Fibroblast of peridontal ligament (primary cell): ENCODE data around the gene PRAMEF18.
"Not testable (repeated sequence)": the region's sequence is repeated elsewhere in the genome, so short reads cannot be mapped to it uniquely, and the experiment has no call there.

Source experiments
- DNase-seq: peaks from one replicate; pipeline ENCODE4 v3.0.0-alpha.2; 2010; ENCODE audit errors: extremely low read depth

The PRAMEF18 gene

GRCh38 chr1:13225675-13226204 is at the start of gene PRAMEF18:
Gene PRAMEF18, minus strand, starts transcription at chr1:13226154. Its CDS starts 48 bp downstream, at chr1:13226106.
- not testable (repeated sequence) for DNase-seq

DNA sequence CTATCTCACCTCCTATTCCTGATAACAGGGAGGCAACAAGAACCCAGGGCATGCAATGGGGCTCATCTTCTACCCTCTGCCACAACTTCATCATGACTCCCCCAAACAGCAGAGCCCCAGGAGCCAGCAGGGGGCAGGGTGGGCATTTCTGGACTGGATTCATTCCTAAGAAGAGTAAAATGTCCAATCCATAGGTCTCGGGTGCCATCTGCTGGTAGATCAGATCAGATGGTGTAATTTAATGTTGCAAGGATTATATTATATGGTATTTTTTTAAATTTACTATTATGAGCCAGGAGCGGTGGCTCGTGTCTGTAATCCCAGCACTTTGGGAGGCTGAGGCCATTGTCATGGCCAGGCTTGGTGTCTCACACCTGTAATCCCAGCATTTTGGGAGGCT is 39.2 kb upstream of the PRAMEF18 start:
- not testable (repeated sequence) for DNase-seq

DNA sequence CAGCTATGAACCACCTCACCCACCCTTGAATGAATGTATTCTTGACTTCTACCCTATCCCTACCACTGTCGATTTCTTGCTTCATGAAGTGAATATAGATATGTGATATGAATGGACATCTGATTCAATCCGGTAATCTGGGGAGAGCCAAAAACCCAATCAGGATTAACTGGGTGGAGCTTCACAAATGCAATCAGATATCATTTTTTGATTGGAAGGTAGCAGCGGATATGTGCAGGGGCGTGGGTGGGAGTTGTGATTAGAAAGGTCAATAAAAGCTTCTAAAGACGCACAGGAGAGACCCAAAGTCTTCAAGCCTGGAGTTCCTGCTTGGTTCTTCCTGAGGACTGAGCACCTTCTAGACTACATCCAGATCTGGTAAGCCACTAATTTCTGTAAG is 27.9 kb upstream of the PRAMEF18 start, which contains the start of gene PRAMEF5:
Gene PRAMEF5 (plus strand): TSS at position 301 of the 400 bp plus-strand sequence. CDS start 5,071 bp downstream, outside the sequence.
- DNase-seq: not testable (repeated sequence)

- DNase-seq: not testable (repeated sequence)
These were observed 21.2 kb upstream of the PRAMEF18 start for GRCh38 chr1:13247122-13247521.

DNA sequence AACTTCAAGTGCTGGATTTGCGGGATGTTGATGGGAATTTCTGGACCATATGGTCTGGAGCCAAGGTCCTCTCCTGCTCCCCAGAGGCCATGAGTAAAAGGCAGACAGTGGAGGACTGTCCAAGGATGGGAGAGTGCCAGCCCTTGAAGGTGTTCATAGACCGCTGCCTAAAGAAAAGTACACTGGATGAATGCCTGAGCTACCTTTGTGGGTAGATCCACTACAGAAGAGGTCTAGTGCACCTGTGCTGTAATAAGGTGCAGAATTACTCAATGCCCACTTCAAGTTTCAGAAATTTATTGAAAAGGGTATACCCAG is 20.6 kb upstream of the PRAMEF18 start:
- DNase-seq: not testable (repeated sequence)

DNA sequence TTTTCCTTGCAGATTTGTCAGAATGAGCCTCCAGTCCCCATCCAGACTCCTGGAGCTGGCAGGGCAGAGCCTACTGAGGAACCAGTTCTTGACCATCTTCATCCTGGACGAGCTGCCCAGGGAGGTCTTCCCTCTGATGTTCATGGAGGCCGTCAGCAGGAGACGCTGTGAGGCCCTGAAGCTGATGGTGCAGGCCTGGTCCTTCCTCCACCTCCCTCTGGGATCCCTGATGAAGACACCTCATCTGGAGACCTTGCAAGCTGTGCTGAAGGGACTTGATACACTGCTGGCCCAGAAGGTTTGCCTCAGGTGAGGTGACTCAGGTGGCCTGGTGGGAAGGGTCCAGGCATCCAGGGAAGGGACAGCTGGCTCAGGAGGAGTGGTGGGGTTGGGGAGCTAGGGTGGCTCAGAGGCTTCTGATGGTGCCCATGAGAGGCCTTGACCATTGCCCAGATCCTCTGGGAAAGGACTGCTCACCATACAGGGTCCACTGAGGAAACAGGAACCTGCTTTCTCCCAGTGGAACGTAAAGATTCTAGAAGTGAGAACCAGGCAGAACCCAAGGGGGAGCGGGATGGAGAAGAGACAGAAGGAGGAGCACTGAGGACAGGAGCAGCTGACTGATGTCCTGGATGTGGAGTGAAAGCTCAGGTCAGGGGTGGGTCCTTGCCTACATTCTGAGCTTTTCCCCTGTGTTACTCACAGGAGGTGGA is 20.0 kb upstream of the PRAMEF18 start:
- DNase-seq: not testable (repeated sequence)

- not testable (repeated sequence) for DNase-seq
These were observed 17.7 kb upstream of the PRAMEF18 start for GRCh38 chr1:13243536-13244263.

- DNase-seq: not testable (repeated sequence)
These were observed 13.7 kb upstream of the PRAMEF18 start for GRCh38 chr1:13239633-13240032.

- DNase-seq: not testable (repeated sequence)
These were observed 11.6 kb upstream of the PRAMEF18 start for GRCh38 chr1:13237572-13237971.

DNA sequence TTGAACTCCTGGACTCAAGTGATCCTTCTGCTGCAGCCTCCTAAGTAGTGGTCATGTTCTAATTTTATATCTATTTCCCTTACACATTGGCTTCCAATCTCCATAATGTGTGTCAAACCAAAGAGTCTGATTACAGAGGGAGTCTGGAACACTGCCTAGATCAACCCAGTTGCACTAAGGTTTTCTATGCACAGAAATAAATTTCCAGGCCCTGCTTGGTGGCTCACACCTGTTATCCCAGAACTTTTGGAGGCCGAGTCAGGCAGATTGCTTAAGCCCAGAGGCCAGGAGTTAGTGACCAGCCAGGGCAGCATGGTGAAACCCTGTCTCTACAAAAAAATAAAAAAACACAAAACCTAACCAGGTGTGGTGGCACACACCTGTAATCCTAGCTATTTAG is 8.1 kb upstream of the PRAMEF18 start:
- not testable (repeated sequence) for DNase-seq

GRCh38 chr1:13232056-13232455 is 6.1 kb upstream of the PRAMEF18 start:
- DNase-seq: not testable (repeated sequence)

- DNase-seq: not testable (repeated sequence)
These were observed 5.3 kb upstream of the PRAMEF18 start for GRCh38 chr1:13231061-13231750.

DNA sequence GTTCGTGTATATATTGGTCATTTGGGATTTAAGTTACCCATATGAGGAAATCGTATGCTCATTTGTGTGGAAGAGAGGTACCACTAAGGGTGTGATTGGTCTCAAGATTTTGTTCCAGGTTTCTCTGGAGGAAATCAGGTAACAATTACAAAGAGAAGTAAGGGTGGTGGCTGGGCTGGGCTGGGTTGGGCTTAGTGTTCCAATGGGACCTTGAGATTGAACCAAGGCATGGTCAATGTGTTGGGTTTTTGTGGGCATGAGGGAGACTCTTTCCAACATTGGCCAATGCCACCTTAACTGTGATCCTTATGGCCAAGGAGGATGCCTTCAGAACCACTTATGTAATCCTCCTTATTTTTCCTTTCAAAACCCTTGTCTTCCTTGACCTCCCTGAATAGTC is 4.6 kb upstream of the PRAMEF18 start:
- DNase-seq: not testable (repeated sequence)

DNA sequence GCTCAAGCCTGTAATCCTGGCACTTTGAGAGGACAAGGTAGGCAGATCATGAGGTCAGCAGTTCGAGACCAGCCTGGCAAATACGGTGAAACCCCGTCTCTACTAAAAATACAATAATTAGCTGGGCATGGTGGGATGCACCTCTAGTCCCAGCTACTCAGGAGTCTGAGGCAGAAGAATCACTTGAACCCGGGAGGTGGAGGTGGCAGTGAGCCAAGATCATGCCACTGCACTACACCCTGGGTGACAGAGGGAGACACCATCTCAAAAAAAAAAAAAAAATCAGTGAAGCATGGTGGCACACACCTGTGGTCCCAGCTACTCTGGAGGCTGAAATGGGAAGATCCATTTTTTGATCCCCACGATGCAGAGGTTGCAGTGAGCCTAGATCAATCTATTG is 4.1 kb upstream of the PRAMEF18 start:
- not testable (repeated sequence) for DNase-seq

DNA sequence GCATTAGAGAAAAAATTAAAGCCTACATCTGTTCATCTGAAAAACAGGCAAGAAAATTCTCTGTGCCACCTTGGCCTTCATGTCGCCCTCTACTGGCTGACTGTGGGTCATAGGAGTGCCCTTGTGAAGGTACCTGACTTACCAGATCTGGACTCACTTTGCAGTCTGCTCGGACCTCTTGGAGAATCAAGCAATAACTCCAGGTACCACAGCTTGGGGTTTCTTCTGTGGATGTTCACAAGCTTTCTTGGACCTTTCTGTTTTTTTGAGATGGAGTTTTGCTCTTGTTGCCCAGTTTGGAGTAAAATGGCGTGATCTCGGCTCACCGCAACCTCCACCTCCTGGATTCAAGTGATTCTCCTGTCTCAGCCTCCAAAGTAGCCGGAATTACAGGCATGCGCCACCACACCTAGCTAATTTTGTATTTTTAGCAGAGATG is 2.4 kb upstream of the PRAMEF18 start:
- no peak for DNase-seq

DNA sequence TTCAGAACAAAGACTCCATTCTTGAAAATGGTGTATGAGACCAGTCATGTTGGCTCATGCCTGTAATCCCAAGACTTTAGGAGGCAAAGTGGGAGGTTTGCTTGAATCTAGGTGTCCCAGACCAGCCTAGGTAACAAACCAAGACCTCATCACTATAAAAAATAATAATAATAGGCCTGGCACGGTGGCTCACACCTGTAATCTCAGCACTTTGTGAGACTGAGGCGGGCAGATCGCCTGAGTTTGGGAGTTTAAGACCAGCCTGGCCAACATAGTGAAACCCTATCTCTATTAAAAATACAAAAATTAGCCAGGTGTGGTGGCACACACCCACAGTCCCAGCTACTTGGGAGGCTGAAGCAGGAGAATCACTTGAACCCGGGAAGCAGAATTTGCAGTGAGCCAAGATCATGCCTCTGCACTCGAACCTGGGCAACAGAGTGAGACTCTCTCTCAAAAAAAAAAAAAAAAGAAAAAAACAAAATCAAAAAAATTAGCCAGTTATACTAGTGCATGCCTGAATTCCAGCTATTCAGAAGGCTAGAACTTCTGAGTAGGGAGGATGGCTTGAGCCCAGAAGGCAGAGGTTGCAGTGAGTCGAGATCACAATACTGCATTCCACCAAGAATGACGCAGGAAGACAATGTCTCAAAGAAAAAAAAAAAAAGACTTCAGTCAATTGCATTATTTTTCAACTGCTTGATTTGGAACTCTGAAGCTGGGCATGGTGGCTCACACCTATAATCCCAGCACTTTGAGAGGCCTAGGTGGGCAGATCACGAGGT is 1.5 kb upstream of the PRAMEF18 start:
- not testable (repeated sequence) for DNase-seq

- no peak for DNase-seq
These were observed 1.4 kb downstream of the PRAMEF18 start for GRCh38 chr1:13224480-13225060.

DNA sequence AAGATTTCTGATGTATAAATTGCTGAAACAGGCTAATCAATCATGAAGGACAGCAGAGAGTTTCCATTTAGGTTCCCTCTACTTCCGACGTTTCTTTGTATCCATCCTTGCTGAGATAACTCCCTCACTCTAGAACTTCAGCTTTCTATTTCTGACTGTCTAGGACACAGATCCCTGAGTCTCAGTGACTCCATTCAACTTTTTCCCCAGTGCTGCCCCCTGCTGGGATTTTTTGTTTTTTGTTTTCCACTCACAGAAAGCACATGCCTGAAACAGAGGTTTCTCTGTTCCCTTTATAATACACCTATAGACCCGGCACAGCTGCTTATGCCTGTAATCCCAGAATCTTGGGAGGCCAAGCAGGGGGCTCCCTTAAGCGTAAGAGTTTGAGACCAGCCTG is 3.2 kb downstream of the PRAMEF18 start:
- not testable (repeated sequence) for DNase-seq

DNA sequence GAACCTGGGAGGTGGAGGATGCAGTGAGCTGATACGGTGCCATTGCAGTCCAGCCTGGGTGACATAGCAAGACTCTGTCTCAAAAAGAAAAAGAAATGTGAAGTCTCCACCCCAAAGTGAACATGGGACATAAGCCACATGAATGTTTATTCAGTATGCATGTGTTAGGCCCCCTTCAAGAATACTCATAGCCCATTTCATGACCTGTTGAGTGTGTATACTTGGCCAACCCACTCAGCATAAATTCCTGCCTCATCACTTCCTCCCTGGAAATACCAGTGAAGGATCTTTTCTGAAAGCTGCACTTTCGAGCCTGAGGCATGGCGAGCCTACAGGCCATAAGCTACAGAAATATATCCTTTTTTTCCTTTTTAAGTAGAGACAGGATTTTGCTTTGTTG is 6.8 kb downstream of the PRAMEF18 start:
- not testable (repeated sequence) for DNase-seq

DNA sequence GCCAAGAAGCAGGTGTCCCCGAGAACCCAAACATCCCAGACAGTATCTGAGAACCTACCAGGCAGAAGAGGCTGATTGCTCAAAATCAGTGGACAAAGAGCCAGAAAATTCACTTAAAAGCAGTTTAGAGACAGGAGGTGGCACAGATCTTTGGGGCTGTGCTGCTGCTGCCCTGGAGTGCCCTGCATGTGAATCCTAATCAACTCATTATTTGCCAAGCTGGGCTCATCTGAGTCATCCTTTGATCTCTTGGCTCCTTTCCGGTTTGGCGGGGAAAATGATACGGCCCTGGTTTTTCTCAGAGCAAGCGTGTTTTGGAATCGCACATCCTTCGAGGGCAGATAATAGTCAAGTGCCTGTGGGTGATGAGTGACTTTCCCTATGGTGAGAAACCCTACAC is 9.3 kb downstream of the PRAMEF18 start:
- not testable (repeated sequence) for DNase-seq

DNA sequence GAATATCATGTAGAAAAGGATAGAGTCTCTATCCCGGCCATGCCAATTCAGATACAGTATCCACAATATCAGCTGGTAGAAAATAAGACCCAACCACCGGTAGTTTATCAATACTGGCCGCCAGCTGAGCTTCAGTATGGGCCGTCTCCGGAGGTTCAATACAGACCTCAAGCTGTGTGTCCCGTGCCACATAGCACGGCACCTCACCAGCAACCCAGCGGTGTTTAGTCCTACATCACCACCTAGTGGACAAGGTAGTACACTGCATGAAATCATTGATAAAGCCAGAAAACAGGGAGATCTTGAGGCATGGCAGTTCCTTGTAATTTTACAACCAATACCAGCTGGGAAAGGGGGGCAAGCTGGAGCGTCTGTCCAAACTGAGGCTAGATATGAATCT is 17.2 kb downstream of the PRAMEF18 start:
- DNase-seq: not testable (repeated sequence)
